Colonic mucosa (tissue), 4 donors: ENCODE results near the gene SLC39A11. TPM values are rescaled to one million over a fixed set of nuclear protein-coding genes. Genes with fewer than 3 reads are reported as not detected.

Experiments used
- DNase-seq: peaks from one replicate; pipeline ENCODE4 v3.0.0-alpha.2; 2020
- H3K27ac ChIP-seq: fragments of 200-600 bp; one replicate; pipeline ENCODE4 v1.8.0; 2021
- H3K27me3 ChIP-seq: fragments of 200-600 bp; one replicate; pipeline ENCODE4 v1.8.0; 2021
- H3K36me3 ChIP-seq: fragments of 200-600 bp; one replicate; pipeline ENCODE4 v1.8.0; 2021
- H3K4me1 ChIP-seq: fragments of 200-600 bp; one replicate; pipeline ENCODE4 v1.8.0; 2021; ENCODE audit warnings: mild to moderate bottlenecking
- H3K4me3 ChIP-seq: fragments of 200-600 bp; one replicate; pipeline ENCODE4 v1.8.0; 2021
- H3K9ac ChIP-seq, 2 donors: one replicate each; pipeline ENCODE4 v1.7.0; 2013; ENCODE audit warnings: control low read depth in 2 of 2, low read depth in 2 of 2, low read length in 2 of 2
- H3K9me3 ChIP-seq: fragments of 200-600 bp; one replicate; pipeline ENCODE4 v1.8.0; 2021
- intact Hi-C: fragments of 100-400 bp; cut with DNase I; formaldehyde crosslinking; loops from one replicate; pipeline ENCODE4 v1.14.1; 2022
- total RNA-seq, 2 donors: library from RNA; stranded (reverse); fragmentation: NEBNext Ultra II Directional in 1 of 2; extraction: Animal tissue kit (Norgen Biotek cat#: 25700) in 1 of 2; gene quantifications; one replicate each; pipeline ENCODE4 v1.2.1, GENCODE V29; 2021
- TF ChIP-seq, protein P1 (sequence below): fragments of 200-600 bp; IDR thresholded peaks from one replicate; pipeline ENCODE4 v1.8.0; 2022; ENCODE audit warnings: antibody characterized with exemption, mild to moderate bottlenecking
- donor health status: healthy.
- donor health status: DM: no; HTN: no; CAD: no.
- donor health status: DM: no; HTN: no; CAD: no.

The SLC39A11 gene
- total RNA-seq, 2 donors from 2014 or later, result 57.7 to 60.0 TPM

DNA sequence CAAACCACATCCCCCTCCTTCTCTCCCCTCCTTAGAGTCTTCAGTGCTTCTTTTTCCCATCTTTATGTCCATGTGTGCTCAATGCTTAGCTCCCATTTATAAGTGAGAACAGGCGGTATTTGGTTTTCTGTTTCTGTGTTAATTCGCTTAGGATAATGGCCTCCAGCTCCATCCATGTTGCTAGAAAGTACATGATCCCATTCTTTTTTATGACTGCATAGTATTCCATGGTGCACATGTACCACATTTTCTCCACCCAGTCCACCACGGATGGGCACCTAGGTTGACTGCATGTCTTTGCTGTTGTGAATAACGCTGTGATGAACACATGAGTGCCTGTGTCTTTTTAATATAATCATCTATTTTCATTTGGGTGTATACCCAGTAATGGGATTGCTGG, 44.3 kb downstream of the SLC39A11 start:
- H3K4me1 ChIP-seq, result no peaks in the 10 kb centered on the region
- H3K9ac ChIP-seq, result no peak overlapping the region
- no peak for DNase-seq
- intact Hi-C loops, result no loop called here
- H3K9me3 ChIP-seq, result no peaks in the 10 kb centered on the region
- H3K36me3 ChIP-seq, result no peaks in the 10 kb centered on the region
- no peak overlapping the region for H3K4me3 ChIP-seq
- H3K27me3 ChIP-seq, result no peaks in the 10 kb centered on the region
- TF ChIP-seq, protein P1, sequence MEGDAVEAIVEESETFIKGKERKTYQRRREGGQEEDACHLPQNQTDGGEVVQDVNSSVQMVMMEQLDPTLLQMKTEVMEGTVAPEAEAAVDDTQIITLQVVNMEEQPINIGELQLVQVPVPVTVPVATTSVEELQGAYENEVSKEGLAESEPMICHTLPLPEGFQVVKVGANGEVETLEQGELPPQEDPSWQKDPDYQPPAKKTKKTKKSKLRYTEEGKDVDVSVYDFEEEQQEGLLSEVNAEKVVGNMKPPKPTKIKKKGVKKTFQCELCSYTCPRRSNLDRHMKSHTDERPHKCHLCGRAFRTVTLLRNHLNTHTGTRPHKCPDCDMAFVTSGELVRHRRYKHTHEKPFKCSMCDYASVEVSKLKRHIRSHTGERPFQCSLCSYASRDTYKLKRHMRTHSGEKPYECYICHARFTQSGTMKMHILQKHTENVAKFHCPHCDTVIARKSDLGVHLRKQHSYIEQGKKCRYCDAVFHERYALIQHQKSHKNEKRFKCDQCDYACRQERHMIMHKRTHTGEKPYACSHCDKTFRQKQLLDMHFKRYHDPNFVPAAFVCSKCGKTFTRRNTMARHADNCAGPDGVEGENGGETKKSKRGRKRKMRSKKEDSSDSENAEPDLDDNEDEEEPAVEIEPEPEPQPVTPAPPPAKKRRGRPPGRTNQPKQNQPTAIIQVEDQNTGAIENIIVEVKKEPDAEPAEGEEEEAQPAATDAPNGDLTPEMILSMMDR, result no peak
- H3K27ac ChIP-seq, result no peak overlapping the region

DNA sequence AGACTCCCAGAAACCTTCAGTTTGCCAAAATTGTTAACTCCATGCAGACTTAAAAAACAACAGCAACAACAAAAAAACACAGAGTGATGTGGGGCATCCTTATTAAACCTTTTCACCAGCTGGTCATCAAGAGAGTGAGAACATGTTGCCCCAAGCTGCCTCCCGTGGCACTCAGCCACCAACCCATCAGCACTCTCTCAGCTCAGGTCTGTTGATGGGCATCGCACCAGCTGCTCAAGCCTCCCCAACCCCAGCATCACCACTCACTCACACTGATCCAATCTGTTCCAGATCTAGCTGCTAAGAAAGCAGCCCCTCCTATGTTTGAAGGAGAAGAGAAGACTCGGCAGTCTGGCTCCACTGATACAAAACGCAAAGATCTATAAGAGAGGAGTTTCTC, 46.8 kb downstream of the SLC39A11 start:
- no peaks in the 10 kb centered on the region for H3K9me3 ChIP-seq
- TF ChIP-seq, protein P1, result no peak
- H3K9ac ChIP-seq, result no peak overlapping the region
- no peak overlapping the region for H3K27ac ChIP-seq
- no peaks in the 10 kb centered on the region for H3K27me3 ChIP-seq
- H3K4me1 ChIP-seq, result no peaks in the 10 kb centered on the region
- no peaks in the 10 kb centered on the region for H3K36me3 ChIP-seq
- intact Hi-C loops, result no loop called here
- H3K4me3 ChIP-seq, result no peak overlapping the region
- no peak for DNase-seq

DNA sequence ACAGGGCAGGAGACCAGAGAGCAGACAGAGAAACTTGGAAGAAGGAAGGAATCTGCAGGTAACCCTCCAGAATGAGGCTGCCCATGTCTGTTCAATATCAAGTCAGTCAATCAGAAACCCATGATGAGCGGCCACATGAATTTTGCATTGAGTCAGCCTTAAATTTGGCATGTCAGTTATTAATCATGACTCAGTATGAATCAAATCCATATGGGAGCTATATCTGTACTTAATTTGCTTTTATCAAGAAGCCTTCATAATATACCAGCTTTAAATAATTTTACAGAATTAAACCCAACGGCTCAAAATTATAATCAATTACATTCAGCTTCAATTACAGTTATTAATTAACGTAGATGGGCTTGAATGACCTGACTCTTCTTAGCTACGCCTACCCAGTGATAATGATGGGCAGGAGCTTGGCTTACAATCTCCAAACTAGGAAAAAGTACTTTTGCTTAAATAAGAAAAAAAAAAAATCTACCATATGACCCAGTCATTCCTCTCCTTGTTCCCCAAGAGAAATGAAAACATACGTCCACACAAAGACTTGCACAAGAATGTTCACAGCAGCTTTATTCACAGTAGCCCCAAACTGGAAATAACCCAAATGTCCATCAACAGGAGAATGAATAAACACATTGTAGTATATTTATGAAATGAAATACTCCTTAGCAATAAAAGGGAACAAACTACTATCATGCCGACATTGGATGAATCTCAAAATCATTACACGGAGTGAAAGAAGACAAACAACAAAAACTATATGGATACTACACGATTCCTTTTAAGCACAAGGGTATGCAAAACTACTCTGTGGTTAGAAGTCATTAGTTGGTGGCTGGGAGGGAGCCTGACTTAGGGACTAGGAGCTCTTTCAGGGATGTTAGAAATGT, 48.6 kb downstream of the SLC39A11 start:
- H3K27me3 ChIP-seq, result no peaks in the 10 kb centered on the region
- H3K27ac ChIP-seq, result no peak overlapping the region
- H3K9me3 ChIP-seq, result no peaks in the 10 kb centered on the region
- no peaks in the 10 kb centered on the region for H3K36me3 ChIP-seq
- H3K4me1 ChIP-seq, result no peaks in the 10 kb centered on the region
- no peak overlapping the region for H3K9ac ChIP-seq
- no peak overlapping the region for H3K4me3 ChIP-seq
- DNase-seq, result no peak
- intact Hi-C loops, result no loop called here
- TF ChIP-seq, protein P1, result no peak

DNA sequence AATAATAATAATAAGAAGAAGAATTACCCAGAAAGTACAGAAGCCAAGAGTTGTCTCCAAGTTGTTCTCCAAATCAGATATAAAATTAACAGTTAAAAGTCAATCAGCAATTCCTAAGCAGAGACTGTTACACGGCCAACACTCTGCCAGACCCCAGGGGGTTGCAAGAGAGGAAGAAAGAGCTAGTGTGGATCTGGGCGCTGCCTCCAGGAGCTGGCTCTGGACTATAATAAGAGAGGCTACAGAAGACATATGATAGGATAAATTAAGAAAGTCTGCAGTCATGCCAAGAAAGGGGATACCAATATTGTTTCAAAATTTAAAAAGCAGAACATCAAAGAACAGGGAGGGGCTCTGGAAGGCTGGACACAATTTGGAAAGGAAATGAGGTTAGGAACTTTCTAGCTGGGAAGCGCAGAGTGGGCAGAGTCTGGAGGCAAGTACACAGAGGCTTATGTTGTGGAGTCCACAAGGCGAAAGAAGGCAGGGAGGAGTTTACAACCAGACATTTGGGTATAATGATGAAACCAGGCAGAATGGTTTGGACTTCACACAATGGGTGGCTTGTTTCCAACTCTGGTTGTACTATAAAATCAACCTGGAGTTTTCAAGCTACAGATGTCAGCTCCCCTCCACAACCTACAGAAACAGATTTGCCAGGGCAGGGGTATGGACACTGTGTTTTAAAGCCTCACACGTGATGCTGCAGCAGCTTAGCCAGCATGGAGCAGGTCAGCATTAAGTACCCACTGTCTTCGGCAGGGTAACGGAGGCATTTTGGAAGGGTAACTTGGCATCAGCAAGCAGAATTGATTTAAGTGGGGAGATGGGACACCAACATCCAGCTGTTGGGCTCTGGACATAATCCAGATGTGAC, 49.4 kb downstream of the SLC39A11 start:
- intact Hi-C loops, result no loop called here
- no peak for DNase-seq
- H3K4me1 ChIP-seq, result no peaks in the 10 kb centered on the region
- H3K27ac ChIP-seq, result no peak overlapping the region
- no peaks in the 10 kb centered on the region for H3K36me3 ChIP-seq
- no peak overlapping the region for H3K9ac ChIP-seq
- H3K9me3 ChIP-seq, result no peaks in the 10 kb centered on the region
- no peaks in the 10 kb centered on the region for H3K27me3 ChIP-seq
- H3K4me3 ChIP-seq, result no peak overlapping the region
- TF ChIP-seq, protein P1, result no peak

DNA sequence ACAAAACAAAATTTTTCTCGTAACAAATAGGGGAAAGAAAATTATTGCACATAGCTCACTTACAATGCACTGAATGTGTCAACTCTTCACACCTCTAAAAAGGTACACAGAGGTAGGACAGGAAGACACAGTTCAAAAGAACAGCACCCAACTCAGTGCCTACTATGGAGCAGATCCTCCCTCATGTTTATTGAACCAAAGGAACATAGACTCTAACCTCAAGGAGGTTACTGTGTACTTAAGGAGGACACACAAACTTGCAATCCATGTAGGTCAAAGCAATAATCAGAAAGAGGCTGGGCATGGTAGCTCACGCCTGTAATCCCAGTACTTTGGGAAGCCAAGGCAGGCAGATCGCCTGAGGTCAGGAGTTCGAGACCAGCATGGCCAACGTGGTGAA, 50.3 kb downstream of the SLC39A11 start:
- Histone ChIP-seq H3K4me3 (no peak overlapping the region), H3K9me3 (no peaks in the 10 kb centered on the region), H3K4me1 (no peaks in the 10 kb centered on the region), H3K9ac (no peak overlapping the region), H3K36me3 (no peaks in the 10 kb centered on the region), H3K27me3 (no peaks in the 10 kb centered on the region), H3K27ac (no peak overlapping the region)
- TF ChIP-seq, protein P1, result no peak
- intact Hi-C loops, result no loop called here
- DNase-seq, result no peak
